BLaER1 treated with 17β-estradiol and CSF1 and Interleukin-3, amounts not matched to agents 10 nM and 100 nM (cell line): ENCODE data around the gene LCORL.
"Not testable (repeated sequence)": the region's sequence is repeated elsewhere in the genome, so short reads cannot be mapped to it uniquely, and the experiment has no call there.

Source experiments
- H3K27ac ChIP-seq, 11 experiments: shearing (Covaris generic); formaldehyde crosslinking; 2 replicates each; pipeline ENCODE4 v1.8.1; 2022
- H3K27me3 ChIP-seq, 11 experiments: shearing (Covaris generic); formaldehyde crosslinking; 2 replicates each; pipeline ENCODE4 v1.8.1; 2022
- H3K36me3 ChIP-seq, 11 experiments: shearing (Covaris generic); formaldehyde crosslinking; 2 replicates each; pipeline ENCODE4 v1.8.1; 2022
- H3K4me1 ChIP-seq, 10 experiments: shearing (Covaris generic); formaldehyde crosslinking; 2 replicates each; pipeline ENCODE4 v1.8.1; 2022
- H3K4me2 ChIP-seq, 11 experiments: shearing (Covaris generic); formaldehyde crosslinking; 2 replicates each; pipeline ENCODE4 v1.8.1; 2022
- H3K4me3 ChIP-seq, 10 experiments: shearing (Covaris generic); formaldehyde crosslinking; 2 replicates each; pipeline ENCODE4 v1.8.1; 2022
- H3K9ac ChIP-seq, 11 experiments: shearing (Covaris generic); formaldehyde crosslinking; 2 replicates each; pipeline ENCODE4 v1.8.1; 2022
- H3K9me3 ChIP-seq, 11 experiments: shearing (Covaris generic); formaldehyde crosslinking; replicated peaks in 1 of 11; 2 replicates each; pipeline ENCODE4 v1.8.1; 2022
- H4K20me1 ChIP-seq, 11 experiments: shearing (Covaris generic); formaldehyde crosslinking; 2 replicates each; pipeline ENCODE4 v1.8.1; 2022
- Cebpa-rat ChIP-seq, 11 experiments: shearing (Covaris generic); IDR thresholded peaks; 2 replicates each; pipeline ENCODE4 v1.8.1; 2022

Gene LCORL

GRCh38 chr4:18049446-18049845 is 27.9 kb upstream of the LCORL start:
- no peak overlapping the region for H3K4me2 ChIP-seq
- no peaks in the 10 kb centered on the region for H3K4me1 ChIP-seq
- TF ChIP-seq Cebpa-rat (IDR thresholded peaks at IDR 0.05): no peak
- H3K27ac ChIP-seq: no peak overlapping the region
- no peaks in the 10 kb centered on the region for H3K9me3 ChIP-seq
- H3K9ac ChIP-seq: no peak overlapping the region
- H3K27me3 ChIP-seq: no peaks in the 10 kb centered on the region
- no peak overlapping the region for H3K4me3 ChIP-seq
- H4K20me1 ChIP-seq: no peaks in the 10 kb centered on the region
- H3K36me3 ChIP-seq: no peaks in the 10 kb centered on the region

DNA sequence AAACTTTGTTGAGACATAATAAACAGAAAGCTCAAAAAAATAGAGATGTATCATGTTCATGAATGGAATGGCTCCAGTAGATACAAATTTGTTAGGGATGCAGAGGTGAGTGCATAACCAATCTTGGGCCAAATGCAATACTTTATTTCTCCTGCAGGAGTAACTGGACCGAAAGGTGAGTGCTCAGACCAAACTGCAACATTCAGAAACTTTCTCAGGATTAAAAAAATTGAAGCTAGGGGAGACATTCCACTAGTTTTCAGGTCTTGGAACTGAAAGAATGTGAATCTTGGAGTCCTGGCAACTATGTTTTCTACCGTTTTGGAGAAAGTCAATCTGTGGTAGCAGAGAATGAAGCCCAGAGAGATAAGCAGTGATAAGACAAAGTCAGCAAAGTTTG is 21.2 kb upstream of the LCORL start:
- Histone ChIP-seq H3K9me3 (no peaks in the 10 kb centered on the region), H3K36me3 (no peaks in the 10 kb centered on the region), H3K4me3 (no peak overlapping the region), H3K4me1 (peaks cover 0 to 7% (median 0%) of the 10 kb centered on the region in 10 experiments; a peak in 2 of 20 replicates), H4K20me1 (no peaks in the 10 kb centered on the region), H3K9ac (no peak overlapping the region), H3K4me2 (no peak overlapping the region), H3K27ac (no peak overlapping the region), H3K27me3 (no peaks in the 10 kb centered on the region)
- TF ChIP-seq Cebpa-rat (IDR thresholded peaks at IDR 0.05): no peak

DNA sequence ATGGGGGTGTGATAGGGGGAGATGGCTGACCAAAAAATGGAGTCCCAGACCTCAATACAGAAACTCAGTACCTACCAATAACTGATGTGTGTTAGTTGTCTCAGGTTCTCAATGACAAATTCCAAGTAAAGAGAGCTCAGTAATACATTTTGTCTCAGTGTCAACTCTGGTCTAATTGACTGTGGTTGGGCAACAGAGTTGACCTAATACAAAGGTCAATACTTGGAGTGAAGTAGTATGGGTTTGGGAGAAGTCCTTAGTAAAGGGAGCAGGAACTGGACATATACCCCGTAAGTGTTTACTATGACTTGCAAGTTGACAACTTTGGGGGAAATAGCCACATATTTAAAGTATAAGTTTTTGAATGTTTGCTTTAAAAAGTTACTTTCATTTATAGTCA is 20.5 kb upstream of the LCORL start:
- Histone ChIP-seq H3K27me3 (no peaks in the 10 kb centered on the region), H4K20me1 (no peaks in the 10 kb centered on the region), H3K4me1 (peaks cover 0 to 7% (median 0%) of the 10 kb centered on the region in 10 experiments; a peak in 2 of 20 replicates), H3K9me3 (no peaks in the 10 kb centered on the region), H3K36me3 (no peaks in the 10 kb centered on the region), H3K27ac (no peak overlapping the region), H3K9ac (no peak overlapping the region), H3K4me3 (no peak overlapping the region), H3K4me2 (no peak overlapping the region)
- TF ChIP-seq Cebpa-rat (IDR thresholded peaks at IDR 0.05): no peak

DNA sequence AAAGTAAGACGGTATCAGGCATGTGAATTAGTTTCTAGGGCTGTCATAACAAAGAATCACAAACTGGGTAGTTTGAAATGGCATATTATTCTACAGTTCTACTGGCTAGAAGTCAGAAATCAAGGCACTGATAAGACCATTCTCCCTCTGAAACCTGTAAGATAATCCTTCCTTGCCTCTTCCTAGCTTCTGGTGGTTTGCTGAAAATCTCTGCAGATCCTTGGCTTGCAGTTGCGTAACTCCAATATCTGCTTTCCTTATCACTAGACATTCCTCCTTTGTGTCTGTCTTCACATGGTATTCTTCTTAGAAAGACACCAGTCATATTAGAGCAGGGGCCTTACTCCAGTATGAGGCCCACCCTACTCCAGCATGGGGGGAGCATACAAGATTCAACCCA is 19.6 kb upstream of the LCORL start:
- Histone ChIP-seq H3K4me1 (peaks cover 0 to 7% (median 0%) of the 10 kb centered on the region in 10 experiments; a peak in 2 of 20 replicates), H3K4me3 (no peak overlapping the region), H3K36me3 (no peaks in the 10 kb centered on the region), H3K4me2 (no peak overlapping the region), H4K20me1 (no peaks in the 10 kb centered on the region), H3K9me3 (no peaks in the 10 kb centered on the region), H3K9ac (no peak overlapping the region), H3K27me3 (no peaks in the 10 kb centered on the region), H3K27ac (no peak overlapping the region)
- peak in 4 of 11 experiments; percentile 8 to 56 (median 29); a peak in 3 of 22 replicates for TF ChIP-seq Cebpa-rat (IDR thresholded peaks at IDR 0.05)

- peaks cover 0 to 7% (median 0%) of the 10 kb centered on the region in 10 experiments; a peak in 2 of 20 replicates for H3K4me1 ChIP-seq
- no peak overlapping the region for H3K4me3 ChIP-seq
- H3K9ac ChIP-seq: no peak overlapping the region
- no peaks in the 10 kb centered on the region for H4K20me1 ChIP-seq
- H3K36me3 ChIP-seq: no peaks in the 10 kb centered on the region
- H3K27ac ChIP-seq: no peak overlapping the region
- no peaks in the 10 kb centered on the region for H3K27me3 ChIP-seq
- no peaks in the 10 kb centered on the region for H3K9me3 ChIP-seq
- no peak overlapping the region for H3K4me2 ChIP-seq
- TF ChIP-seq Cebpa-rat (IDR thresholded peaks at IDR 0.05): no peak
Observed at GRCh38 chr4:18039113-18039512, 17.6 kb upstream of the LCORL start.

GRCh38 chr4:18036369-18036768 is 14.8 kb upstream of the LCORL start:
- not testable (repeated sequence) for H3K4me1 ChIP-seq, H3K36me3 ChIP-seq, H4K20me1 ChIP-seq, H3K9me3 ChIP-seq, H3K9ac ChIP-seq, H3K4me2 ChIP-seq, H3K27ac ChIP-seq, H3K4me3 ChIP-seq, H3K27me3 ChIP-seq

DNA sequence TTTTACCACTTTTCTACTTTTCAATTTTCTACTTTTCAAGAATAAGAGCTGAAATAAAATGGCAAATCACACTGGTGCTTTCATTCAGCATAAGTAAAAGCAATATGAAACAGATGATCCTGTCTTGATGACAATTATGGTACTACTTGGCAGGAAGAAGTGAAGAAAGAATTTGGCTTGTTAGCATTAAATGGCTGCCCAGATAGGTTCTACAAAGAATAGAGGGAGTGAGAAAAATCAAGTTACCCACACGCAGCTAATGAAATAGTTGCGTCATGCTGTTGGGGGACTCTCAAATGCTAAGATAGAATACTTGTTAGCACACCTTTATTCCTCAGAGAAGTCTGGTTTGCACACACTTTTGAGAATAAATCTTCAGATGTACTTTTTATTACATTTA is 12.5 kb upstream of the LCORL start:
- H3K9ac ChIP-seq: no peak overlapping the region
- TF ChIP-seq Cebpa-rat (IDR thresholded peaks at IDR 0.05): no peak

DNA sequence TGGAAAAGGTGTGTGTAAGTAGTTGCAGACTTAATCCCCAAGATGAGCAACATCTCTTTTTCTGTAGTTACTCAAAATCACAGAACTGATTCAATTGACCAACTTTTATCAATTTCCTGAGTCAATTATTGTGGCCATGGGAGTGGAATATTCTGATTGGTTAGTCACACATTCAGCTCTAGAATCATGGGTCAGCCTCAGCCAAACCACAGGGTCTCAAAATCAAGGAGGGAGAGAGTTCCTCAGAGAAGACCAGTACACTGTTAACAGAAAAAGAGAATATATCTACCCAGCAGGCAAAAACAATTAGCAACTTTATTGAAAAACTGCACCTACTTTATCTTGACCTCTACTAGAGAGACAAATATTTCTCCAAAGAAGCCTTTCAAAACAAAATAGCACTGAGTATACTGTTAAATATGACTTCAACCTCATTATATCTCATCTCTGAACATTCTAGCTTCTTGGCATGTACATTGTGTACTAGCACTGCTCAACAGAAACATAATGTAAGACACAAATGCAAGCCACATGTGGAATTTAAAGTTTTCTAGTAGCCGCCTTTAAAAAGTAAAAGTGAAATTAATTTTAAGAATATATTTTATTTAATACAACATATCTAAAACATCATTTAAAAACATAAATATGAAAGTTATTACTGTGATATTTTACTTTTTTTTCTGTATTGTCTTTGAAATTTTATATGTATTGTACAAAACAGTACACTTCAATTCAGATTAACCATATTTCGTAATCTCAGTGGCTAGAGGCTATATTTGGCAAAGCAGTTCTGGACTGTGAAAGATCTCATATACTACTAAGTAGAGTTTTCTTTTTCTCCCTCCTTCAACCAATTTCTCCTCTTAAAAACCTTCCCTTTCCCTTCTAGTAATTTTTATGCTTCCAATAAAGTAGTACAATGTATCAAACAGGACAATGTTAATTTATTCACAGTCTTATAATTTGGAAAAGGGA is 11.8 kb upstream of the LCORL start:
- Histone ChIP-seq H3K4me3 (no peak overlapping the region), H3K9me3 (0 out of 22 replicates have a peak, but pooled peaks cover 0 to 9% (median 0%) of the 10 kb centered on the region in 11 experiments), H3K27ac (no peak overlapping the region), H3K36me3 (no peaks in the 10 kb centered on the region), H3K4me1 (peaks cover 0 to 6% (median 0%) of the 10 kb centered on the region in 10 experiments; a peak in 3 of 20 replicates), H3K27me3 (no peaks in the 10 kb centered on the region), H3K4me2 (peak overlapping the region in 1 of 11 experiments; percentile 37; a peak in 1 of 22 replicates), H3K9ac (no peak overlapping the region), H4K20me1 (no peaks in the 10 kb centered on the region)
- TF ChIP-seq Cebpa-rat (IDR thresholded peaks at IDR 0.05): no peak

More for the DNA sequence above, 12.5 kb upstream of the LCORL start:
- Histone ChIP-seq H3K4me1 (peaks cover 0 to 7% (median 0%) of the 10 kb centered on the region in 10 experiments; a peak in 3 of 20 replicates), H3K27me3 (no peaks in the 10 kb centered on the region), H4K20me1 (no peaks in the 10 kb centered on the region), H3K9me3 (0 out of 22 replicates have a peak, but pooled peaks cover 0 to 9% (median 0%) of the 10 kb centered on the region in 11 experiments), H3K4me3 (no peak overlapping the region), H3K4me2 (peak overlapping the region in 1 of 11 experiments; percentile 37; a peak in 1 of 22 replicates), H3K36me3 (no peaks in the 10 kb centered on the region), H3K27ac (no peak overlapping the region)

GRCh38 chr4:18025288-18025687 is 3.7 kb upstream of the LCORL start:
- Histone ChIP-seq H3K4me2 (peak overlapping the region in 4 of 11 experiments; percentile 36 to 56 (median 48); a peak in 8 of 22 replicates), H3K27ac (no peak overlapping the region), H3K4me3 (no peak overlapping the region), H3K9me3 (0 out of 22 replicates have a peak, but pooled peaks cover 0 to 2% (median 0%) of the 10 kb centered on the region in 11 experiments), H3K9ac (no peak overlapping the region), H3K27me3 (peaks cover 5 to 18% (median 12%) of the 10 kb centered on the region in 11 experiments; a peak in 15 of 22 replicates), H4K20me1 (peaks cover 2 to 9% (median 4%) of the 10 kb centered on the region in 11 experiments; a peak in 20 of 22 replicates), H3K4me1 (peaks cover 7 to 22% (median 11%) of the 10 kb centered on the region in 10 experiments; a peak in 19 of 20 replicates), H3K36me3 (no peaks in the 10 kb centered on the region)
- TF ChIP-seq Cebpa-rat (IDR thresholded peaks at IDR 0.05): no peak
